ENCODE data around the gene SPACDR. TPM values are rescaled to one million over a fixed set of nuclear protein-coding genes. Genes with fewer than 3 reads are reported as not detected.

The SPACDR gene
- total RNA-seq, 1 donor from 2014 or later, result not detected

- H3K36me3 ChIP-seq, result no peaks in the 10 kb centered on the region
- H3K9me3 ChIP-seq, result no peaks in the 10 kb centered on the region
- H3K27me3 ChIP-seq, result no peaks in the 10 kb centered on the region
- H3K27ac ChIP-seq, result no peak overlapping the region
- no peaks in the 10 kb centered on the region for H3K4me1 ChIP-seq
- no peak for DNase-seq (ENCODE audit: extremely low spot score in 2 of 2)
- H3K4me3 ChIP-seq, result no peak overlapping the region
- TF ChIP-seq CTCF (IDR thresholded peaks at IDR 0.05), result no peak
- TF ChIP-seq POLR2AphosphoS5 (IDR thresholded peaks at IDR 0.05; ENCODE audit: insufficient read depth in 1 of 2, low read depth in 1 of 2), result no peak
- TF ChIP-seq POLR2A (IDR thresholded peaks at IDR 0.05), result no peak
- intact Hi-C loops (cut with DNase I), result no loop called here
Measured at GRCh38 chr7:100413889-100414288, 50.2 kb downstream of the SPACDR start.

GRCh38 chr7:100413346-100413745 lies 50.7 kb downstream of the SPACDR start:
- Histone ChIP-seq H3K36me3 (no peaks in the 10 kb centered on the region), H3K4me3 (no peak overlapping the region), H3K9me3 (no peaks in the 10 kb centered on the region), H3K27ac (no peak overlapping the region), H3K4me1 (no peaks in the 10 kb centered on the region), H3K27me3 (no peaks in the 10 kb centered on the region)
- TF ChIP-seq POLR2A (IDR thresholded peaks at IDR 0.05) (no peak), POLR2AphosphoS5 (IDR thresholded peaks at IDR 0.05; ENCODE audit: insufficient read depth in 1 of 2, low read depth in 1 of 2) (no peak), CTCF (IDR thresholded peaks at IDR 0.05) (no peak)
- intact Hi-C loops (cut with DNase I), result no loop called here
- no peak for DNase-seq (ENCODE audit: extremely low spot score in 2 of 2)

GRCh38 chr7:100411101-100411500 lies 53.0 kb downstream of the SPACDR start:
- no peaks in the 10 kb centered on the region for H3K4me1 ChIP-seq
- TF ChIP-seq CTCF (IDR thresholded peaks at IDR 0.05) (no peak), POLR2A (IDR thresholded peaks at IDR 0.05) (no peak), POLR2AphosphoS5 (IDR thresholded peaks at IDR 0.05; ENCODE audit: insufficient read depth in 1 of 2, low read depth in 1 of 2) (no peak)
- no peaks in the 10 kb centered on the region for H3K9me3 ChIP-seq
- DNase-seq (ENCODE audit: extremely low spot score in 2 of 2), result no peak
- H3K27ac ChIP-seq, result no peak overlapping the region
- no peak overlapping the region for H3K4me3 ChIP-seq
- no peaks in the 10 kb centered on the region for H3K36me3 ChIP-seq
- intact Hi-C loops (cut with DNase I), result no loop called here
- no peaks in the 10 kb centered on the region for H3K27me3 ChIP-seq

- H3K4me1 ChIP-seq, result no peaks in the 10 kb centered on the region
- intact Hi-C loops (cut with DNase I), result no loop called here
- no peak overlapping the region for H3K4me3 ChIP-seq
- H3K36me3 ChIP-seq, result no peaks in the 10 kb centered on the region
- no peaks in the 10 kb centered on the region for H3K9me3 ChIP-seq
- no peak for TF ChIP-seq POLR2A (IDR thresholded peaks at IDR 0.05)
- TF ChIP-seq POLR2AphosphoS5 (IDR thresholded peaks at IDR 0.05; ENCODE audit: insufficient read depth in 1 of 2, low read depth in 1 of 2), result no peak
- peak in 2 of 3 experiments; percentile 56 to 59 for TF ChIP-seq CTCF (IDR thresholded peaks at IDR 0.05)
- DNase-seq (ENCODE audit: extremely low spot score in 2 of 2), result no peak
- no peaks in the 10 kb centered on the region for H3K27me3 ChIP-seq
- H3K27ac ChIP-seq, result no peak overlapping the region
Measured at GRCh38 chr7:100407285-100408180, 56.5 kb downstream of the SPACDR start.

- H3K27me3 ChIP-seq, result no peaks in the 10 kb centered on the region
- intact Hi-C loops (cut with DNase I), result no loop called here
- H3K4me3 ChIP-seq, result no peak overlapping the region
- H3K9me3 ChIP-seq, result no peaks in the 10 kb centered on the region
- no peak for TF ChIP-seq CTCF (IDR thresholded peaks at IDR 0.05)
- no peak for TF ChIP-seq POLR2AphosphoS5 (IDR thresholded peaks at IDR 0.05; ENCODE audit: insufficient read depth in 1 of 2, low read depth in 1 of 2)
- TF ChIP-seq POLR2A (IDR thresholded peaks at IDR 0.05), result no peak
- DNase-seq (ENCODE audit: extremely low spot score in 2 of 2), result no peak
- no peaks in the 10 kb centered on the region for H3K4me1 ChIP-seq
- no peaks in the 10 kb centered on the region for H3K36me3 ChIP-seq
- H3K27ac ChIP-seq, result no peak overlapping the region
Measured at GRCh38 chr7:100406767-100407166, 57.3 kb downstream of the SPACDR start.

Measured in vagina (tissue), 2 donors.